ENCODE data around the gene RNASEH2A. TPM values are rescaled to one million over a fixed set of nuclear protein-coding genes. Genes with fewer than 3 reads are reported as not detected.
A peak's percentile ranks its signal among the peaks of the same experiment; 100 is the strongest.

The RNASEH2A gene
- total and polyA plus RNA-seq, 2 of the 13 experiments (the other 11 are each of a cell fraction or from before 2014, with no cell fraction given) = 25.1 to 35.8 TPM

- TF ChIP-seq ZNF687 (CRISPR knock-in tag; IDR thresholded peaks at IDR 0.05) (peak; percentile 65; the same call in 1 of the 2 replicates), ZMAT3 (CRISPR knock-in tag; conservative IDR thresholded peaks at IDR 0.05) (peak; percentile 72; the same call in 1 of the 2 replicates), ZNF773 (CRISPR knock-in tag; IDR thresholded peaks at IDR 0.05; ENCODE audit: borderline replicate concordance) (no peak), CREB1 (IDR thresholded peaks at IDR 0.05) (no peak), CREB1 (CRISPR knock-in tag; IDR thresholded peaks at IDR 0.05) (no peak), ZSCAN9 (CRISPR knock-in tag; IDR thresholded peaks at IDR 0.05; ENCODE audit: borderline replicate concordance) (no peak), NR2C2 (CRISPR knock-in tag; IDR thresholded peaks at IDR 0.05; ENCODE audit: borderline replicate concordance) (0 out of 2 replicates have a peak, but pooled peaks have one; percentile 6), PHF8 (CRISPR knock-in tag; IDR thresholded peaks at IDR 0.05) (peak; percentile 50; the same call in 1 of the 2 replicates), ZNF468 (CRISPR knock-in tag; IDR thresholded peaks at IDR 0.05) (peak; percentile 34; the same call in 1 of the 2 replicates), EZH2 (conservative IDR thresholded peaks at IDR 0.05; ENCODE audit: low read depth, low read length) (no peak), ZBTB10 (CRISPR knock-in tag; IDR thresholded peaks at IDR 0.05; ENCODE audit: borderline replicate concordance) (no peak), ZNF800 (CRISPR knock-in tag; IDR thresholded peaks at IDR 0.05) (0 out of 2 replicates have a peak, but pooled peaks have one; percentile 13), POLR2G (IDR thresholded peaks at IDR 0.05; ENCODE audit: low read depth, low read length) (peak; percentile 43; the same call in 1 of the 2 replicates), ZNF570 (CRISPR knock-in tag; IDR thresholded peaks at IDR 0.05; ENCODE audit: borderline replicate concordance) (no peak), PRMT3 (CRISPR knock-in tag; IDR thresholded peaks at IDR 0.05; ENCODE audit: borderline replicate concordance, low read depth) (no peak), NFE2 (CRISPR knock-in tag; IDR thresholded peaks at IDR 0.05) (no peak), ZBTB2 (CRISPR knock-in tag; IDR thresholded peaks at IDR 0.05; ENCODE audit: low read depth) (peak; percentile 43; the same call in 1 of the 2 replicates), ARNT (IDR thresholded peaks at IDR 0.05) (no peak), NCOA2 (CRISPR knock-in tag; IDR thresholded peaks at IDR 0.05) (no peak)
Observed at GRCh38 chr19:12778017-12778904, 28.1 kb upstream of the RNASEH2A start (continued).
